ENCODE results near the gene PHF20. TPM values are rescaled to one million over a fixed set of nuclear protein-coding genes. Genes with fewer than 3 reads are reported as not detected.

Gene PHF20
- total and polyA plus RNA-seq, 2 of the 13 experiments (the other 11 are each of a cell fraction or from before 2014, with no cell fraction given), result 22.8 to 34.1 TPM

- TF ChIP-seq BCLAF1 (IDR thresholded peaks at IDR 0.05), result no peak
- TF ChIP-seq FOSL2 (CRISPR knock-in tag; IDR thresholded peaks at IDR 0.05), result peak; percentile 72
- peak; percentile 93; the same call in 1 of the 2 replicates for TF ChIP-seq MTA1 (CRISPR knock-in tag; IDR thresholded peaks at IDR 0.05; ENCODE audit: borderline replicate concordance)
- TF ChIP-seq ZNF414 (CRISPR knock-in tag; IDR thresholded peaks at IDR 0.05), result peak; percentile 65; the same call in 1 of the 2 replicates
- peak; percentile 96 for TF ChIP-seq HINFP (CRISPR knock-in tag; IDR thresholded peaks at IDR 0.05; ENCODE audit: low read depth)
- TF ChIP-seq ZNF564 (CRISPR knock-in tag; IDR thresholded peaks at IDR 0.05), result no peak; the same call in 1 of the 2 replicates
- TF ChIP-seq HDAC2 (CRISPR knock-in tag; IDR thresholded peaks at IDR 0.05), result peak; percentile 91
- peak; percentile 74 for TF ChIP-seq MNT (IDR thresholded peaks at IDR 0.05)
- peak; percentile 97 for TF ChIP-seq ZNF274 (CRISPR knock-in tag; IDR thresholded peaks at IDR 0.05)
- TF ChIP-seq ZBTB33 (CRISPR knock-in tag; IDR thresholded peaks at IDR 0.05), result peak; percentile 81; the same call in 1 of the 2 replicates
- peak; percentile 98 for TF ChIP-seq YEATS4 (CRISPR knock-in tag; IDR thresholded peaks at IDR 0.05; ENCODE audit: borderline replicate concordance)
- peak; percentile 75 for TF ChIP-seq PHF8 (CRISPR knock-in tag; IDR thresholded peaks at IDR 0.05)
- TF ChIP-seq FOSL1 (CRISPR knock-in tag; IDR thresholded peaks at IDR 0.05; ENCODE audit: borderline replicate concordance), result no peak
- no peak for TF ChIP-seq ZNF569 (CRISPR knock-in tag; IDR thresholded peaks at IDR 0.05; ENCODE audit: borderline replicate concordance)
- no peak for TF ChIP-seq XRCC5 (optimal IDR thresholded peaks at IDR 0.05; ENCODE audit: low read length)
- peak; percentile 74 for TF ChIP-seq HOXA5 (CRISPR knock-in tag; IDR thresholded peaks at IDR 0.05)
- no peak for TF ChIP-seq ZNF3 (CRISPR knock-in tag; IDR thresholded peaks at IDR 0.05)
- TF ChIP-seq FOXC1 (CRISPR knock-in tag; IDR thresholded peaks at IDR 0.05; ENCODE audit: borderline replicate concordance), result peak; percentile 98; the same call in 1 of the 2 replicates
- peak; percentile 59 for TF ChIP-seq RXRB (CRISPR knock-in tag; IDR thresholded peaks at IDR 0.05; ENCODE audit: borderline replicate concordance)
- peak; percentile 98 for TF ChIP-seq ZIK1 (CRISPR knock-in tag; IDR thresholded peaks at IDR 0.05; ENCODE audit: borderline replicate concordance, low read depth)
Measured at GRCh38 chr20:35771689-35772562, at the start of gene PHF20 (continued).
